ENCODE measurements around the gene APOBEC3F.
"Not testable (repeated sequence)": the region's sequence is repeated elsewhere in the genome, so short reads cannot be mapped to it uniquely, and the experiment has no call there.

APOBEC3F gene

DNA sequence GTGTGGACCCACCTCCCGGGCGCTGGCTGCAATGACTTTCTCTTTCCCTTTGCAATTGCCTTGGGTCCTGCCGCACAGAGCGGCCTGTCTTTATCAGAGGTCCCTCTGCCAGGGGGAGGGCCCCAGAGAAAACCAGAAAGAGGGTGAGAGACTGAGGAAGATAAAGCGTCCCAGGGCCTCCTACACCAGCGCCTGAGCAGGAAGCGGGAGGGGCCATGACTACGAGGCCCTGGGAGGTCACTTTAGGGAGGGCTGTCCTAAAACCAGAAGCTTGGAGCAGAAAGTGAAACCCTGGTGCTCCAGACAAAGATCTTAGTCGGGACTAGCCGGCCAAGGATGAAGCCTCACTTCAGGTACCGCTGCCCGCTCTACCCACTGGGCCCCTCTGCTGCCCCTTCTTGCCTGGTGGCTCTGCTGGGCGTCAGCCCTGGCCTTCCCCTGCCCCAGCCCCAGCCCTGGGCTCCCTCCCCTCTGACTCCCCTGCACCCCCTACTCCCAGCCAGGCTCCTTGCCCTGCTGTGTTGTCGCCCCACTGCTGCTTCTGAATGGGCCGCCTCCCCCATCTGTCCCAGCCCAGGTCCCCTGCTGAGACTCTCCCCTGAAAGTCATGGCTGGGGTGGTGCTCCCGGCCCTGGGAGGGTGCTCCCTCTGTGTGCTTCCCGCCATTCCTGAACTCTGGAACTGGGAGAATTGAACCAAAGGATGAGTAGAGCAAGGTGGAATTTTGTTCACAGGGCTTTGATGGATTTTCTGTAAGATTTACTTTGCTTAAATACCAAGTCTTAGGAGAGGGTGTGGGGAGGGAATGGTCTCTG, 36.6 kb downstream of the APOBEC3F start, which contains the start of gene APOBEC3G:
Gene APOBEC3G, plus strand, starts transcription at position 250 of the 815 bp plus-strand sequence. Its CDS starts 87 bp downstream, at position 337.
- peak; percentile 62 for TF ChIP-seq POLR2A (IDR thresholded peaks at IDR 0.05; ENCODE audit: low read length)
- peak; percentile 92 to 94 for DNase-seq

DNA sequence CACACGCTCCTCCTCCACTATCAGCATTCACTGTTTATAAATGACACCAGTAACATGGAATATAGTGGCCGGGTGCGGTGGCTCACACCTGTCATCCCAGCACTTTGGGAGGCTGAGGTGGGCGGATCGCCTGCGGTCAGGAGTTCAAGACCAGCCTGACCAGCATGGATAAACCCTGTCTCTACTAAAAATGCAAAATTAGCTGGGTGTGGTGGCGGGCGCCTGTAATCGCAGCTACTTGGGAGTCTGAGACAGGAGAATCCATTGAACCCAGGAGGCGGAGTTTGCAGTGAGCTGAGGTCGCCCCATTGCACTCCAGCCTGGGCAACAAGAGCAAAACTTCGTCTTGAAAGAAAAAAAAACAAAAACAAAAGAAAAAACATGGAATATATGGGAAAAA, 37.2 kb downstream of the APOBEC3F start:
- DNase-seq, result not testable (repeated sequence)

DNA sequence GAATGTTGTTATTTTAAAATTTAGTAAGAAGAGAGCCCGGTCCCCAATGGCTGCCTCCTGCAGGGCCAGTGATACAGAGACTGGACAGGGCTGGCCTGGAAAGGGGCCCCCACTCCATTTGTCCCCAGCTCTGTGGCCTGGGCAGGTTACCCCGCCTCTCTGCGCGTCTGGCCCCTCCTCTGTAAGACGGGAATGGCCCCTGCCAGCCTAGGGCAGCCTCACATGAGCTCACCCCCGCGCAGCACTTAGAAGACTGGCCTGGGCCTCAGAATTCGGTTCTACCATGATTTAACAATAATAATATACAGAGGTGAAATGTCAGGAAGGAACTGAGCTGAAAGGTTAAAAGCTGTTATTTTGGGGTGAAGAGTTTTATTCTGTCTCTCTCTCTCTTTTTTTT, 37.7 kb downstream of the APOBEC3F start:
- DNase-seq, result no peak

DNA sequence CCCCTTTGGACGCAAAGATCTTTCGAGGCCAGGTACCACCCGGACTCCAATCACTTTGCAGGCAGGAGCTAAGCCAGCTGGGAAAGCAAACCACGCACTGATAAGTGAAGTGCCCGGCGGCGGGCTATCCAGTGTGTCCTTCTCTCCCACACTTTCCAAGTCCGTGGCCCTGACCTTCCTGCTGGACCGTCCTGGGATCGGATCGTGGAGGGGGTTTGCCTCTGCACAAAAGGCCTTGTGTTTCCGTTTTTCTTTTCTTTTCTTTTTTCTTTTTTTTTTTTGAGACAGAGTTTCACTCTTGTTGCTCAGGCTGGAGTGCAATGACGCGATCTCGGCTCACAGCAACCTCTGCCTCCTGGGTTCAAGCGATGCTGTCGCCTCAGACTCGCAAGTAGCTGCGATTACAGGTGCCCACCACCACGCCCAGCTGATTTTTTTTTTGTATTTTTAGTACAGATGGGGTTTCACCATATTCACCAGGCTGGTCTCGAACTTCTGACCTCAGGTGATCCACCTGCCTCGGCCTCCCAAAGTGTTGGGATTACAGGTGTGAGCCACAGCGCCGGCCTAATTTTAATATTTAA, 38.5 kb downstream of the APOBEC3F start:
- DNase-seq, result not testable (repeated sequence)

More for the DNA sequence above, 37.7 kb downstream of the APOBEC3F start:
- TF ChIP-seq GATA1 (IDR thresholded peaks at IDR 0.05; ENCODE audit: low read depth, low read length), result no peak
- no peak for TF ChIP-seq POLR2A (IDR thresholded peaks at IDR 0.05; ENCODE audit: low read length)

DNA sequence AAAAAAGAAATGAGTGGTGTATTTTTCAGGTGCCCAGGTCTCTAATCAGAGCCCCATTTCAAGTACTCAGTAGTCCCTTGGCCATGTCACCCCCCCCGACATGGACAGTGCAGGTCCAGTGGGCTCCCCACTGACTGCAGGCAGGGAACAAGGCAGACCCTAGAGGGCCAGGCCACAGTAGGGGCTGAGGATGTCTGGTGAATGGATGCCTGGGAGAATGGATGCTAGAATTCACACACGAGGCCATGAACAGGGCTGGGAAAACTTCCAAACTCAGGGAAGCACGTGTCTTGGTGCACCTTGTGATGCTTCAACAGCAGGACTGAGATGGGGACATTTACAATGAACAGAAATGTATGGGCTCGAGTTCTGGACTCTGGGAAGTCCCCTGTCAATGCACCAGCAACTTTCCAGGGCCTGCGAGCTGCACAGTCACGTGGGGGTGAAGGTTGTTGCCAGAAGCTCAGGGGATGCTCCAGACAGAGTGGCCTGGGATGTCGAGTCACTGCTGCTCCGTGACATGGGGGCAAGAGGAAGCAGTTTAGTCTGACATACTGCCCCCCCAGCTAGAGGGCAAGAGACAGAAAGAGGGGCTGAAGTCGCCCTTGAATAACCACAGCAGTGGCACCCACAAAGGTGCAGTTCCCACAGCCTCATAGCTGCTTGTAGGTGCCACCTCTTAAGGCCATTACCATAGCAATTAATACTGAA, 39.5 kb downstream of the APOBEC3F start:
- no peak for TF ChIP-seq GATA1 (IDR thresholded peaks at IDR 0.05; ENCODE audit: low read depth, low read length)
- no peak for TF ChIP-seq POLR2A (IDR thresholded peaks at IDR 0.05; ENCODE audit: low read length)
- DNase-seq, result no peak

DNA sequence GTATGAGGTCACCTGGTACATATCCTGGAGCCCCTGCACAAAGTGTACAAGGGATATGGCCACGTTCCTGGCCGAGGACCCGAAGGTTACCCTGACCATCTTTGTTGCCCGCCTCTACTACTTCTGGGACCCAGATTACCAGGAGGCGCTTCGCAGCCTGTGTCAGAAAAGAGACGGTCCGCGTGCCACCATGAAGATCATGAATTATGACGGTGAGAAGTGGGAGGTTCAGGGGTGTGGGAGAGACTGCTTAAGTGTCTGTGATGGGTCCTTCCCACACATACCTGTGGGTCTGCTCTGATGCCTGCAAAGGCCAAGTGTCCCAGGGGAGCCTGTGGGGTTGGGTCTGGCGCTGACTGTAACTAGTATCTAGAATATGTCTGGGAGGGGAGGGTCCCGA, 40.4 kb downstream of the APOBEC3F start:
- no peak for DNase-seq
- TF ChIP-seq GATA1 (IDR thresholded peaks at IDR 0.05; ENCODE audit: low read depth, low read length) (no peak), POLR2A (IDR thresholded peaks at IDR 0.05; ENCODE audit: low read length) (no peak)

DNA sequence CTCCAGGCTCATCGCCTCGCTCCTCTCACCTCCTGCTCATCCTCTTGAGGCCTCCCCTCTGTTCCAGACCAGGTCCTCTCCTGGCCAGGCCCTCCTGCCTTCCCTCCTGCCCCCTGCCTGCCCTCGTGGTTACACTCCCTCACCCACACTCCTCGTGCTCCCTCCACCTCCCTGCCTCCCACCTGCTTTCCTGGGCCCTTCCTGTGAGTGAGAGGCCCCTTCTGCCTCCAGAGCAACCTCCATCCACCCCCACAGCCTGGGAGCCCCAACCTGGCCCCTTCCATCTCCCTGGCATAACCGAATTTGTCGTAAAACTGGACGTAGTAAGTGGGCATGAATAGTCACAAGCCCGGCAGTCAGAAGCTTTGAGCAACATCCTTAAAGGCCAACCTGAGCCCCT, 40.9 kb downstream of the APOBEC3F start:
- no peak for DNase-seq
- TF ChIP-seq GATA1 (IDR thresholded peaks at IDR 0.05; ENCODE audit: low read depth, low read length) (no peak), POLR2A (IDR thresholded peaks at IDR 0.05; ENCODE audit: low read length) (no peak)

DNA sequence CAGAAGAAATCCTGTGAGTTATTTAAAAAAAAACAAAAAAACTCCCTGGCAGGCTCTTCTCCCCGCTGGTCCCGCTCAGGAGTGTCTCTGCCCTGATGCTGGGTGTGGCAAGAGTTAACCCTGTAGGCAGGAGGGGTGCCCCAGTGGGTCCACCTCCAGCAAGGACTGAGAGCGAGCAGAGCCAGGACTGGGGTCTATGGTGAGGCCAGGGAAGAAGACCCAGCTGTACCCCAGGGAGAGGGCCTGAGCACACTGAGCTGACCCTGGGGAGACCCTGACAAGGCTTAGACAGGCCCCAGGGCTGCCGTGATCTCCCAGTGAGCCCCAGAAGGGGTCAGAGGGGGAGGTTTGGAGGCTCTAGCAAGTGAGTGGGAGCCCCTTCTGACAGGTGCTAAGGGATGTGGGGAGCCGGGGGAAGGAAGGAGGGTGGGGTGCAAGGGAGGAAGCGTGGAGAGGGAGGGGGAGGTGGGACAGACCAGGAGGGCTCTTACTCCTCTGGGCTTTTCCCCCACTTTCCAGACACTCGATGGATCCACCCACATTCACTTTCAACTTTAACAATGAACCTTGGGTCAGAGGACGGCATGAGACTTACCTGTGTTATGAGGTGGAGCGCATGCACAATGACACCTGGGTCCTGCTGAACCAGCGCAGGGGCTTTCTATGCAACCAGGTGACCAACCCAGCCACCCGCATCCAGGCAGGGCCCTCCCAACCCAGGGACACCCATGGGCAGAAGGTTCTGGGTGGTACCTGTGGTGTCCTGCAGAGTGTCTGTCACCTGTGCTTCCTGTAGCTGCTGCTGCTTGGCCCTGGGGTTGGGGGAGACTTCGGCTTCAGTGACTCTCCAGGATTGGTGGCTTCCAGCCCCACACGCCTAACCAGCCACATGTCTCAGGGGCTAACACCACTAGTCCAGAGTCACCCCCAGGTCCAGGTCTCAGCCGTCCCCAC, 42.8 kb downstream of the APOBEC3F start:
- DNase-seq, result no peak
- TF ChIP-seq POLR2A (IDR thresholded peaks at IDR 0.05; ENCODE audit: low read length), result no peak

DNA sequence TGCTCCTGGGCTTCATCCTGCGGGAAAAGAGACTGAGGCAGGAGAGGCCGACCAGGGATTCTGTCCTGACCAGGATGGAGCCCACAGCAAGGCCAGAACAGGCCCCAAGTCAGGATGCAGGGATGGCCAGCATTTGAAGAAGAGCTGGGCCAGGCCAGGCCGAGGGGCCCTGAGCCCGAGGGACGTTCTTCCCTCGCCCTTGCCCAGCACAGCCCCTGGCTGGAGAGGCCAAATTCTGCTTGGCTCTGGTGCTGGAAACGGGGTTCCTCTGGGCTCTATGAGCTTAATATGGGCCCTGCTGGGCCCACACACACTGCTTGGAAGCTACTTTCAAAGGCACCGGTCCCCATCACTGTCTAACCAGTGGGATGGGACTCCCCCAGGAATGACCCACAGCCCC, 44.0 kb downstream of the APOBEC3F start:
- TF ChIP-seq POLR2A (IDR thresholded peaks at IDR 0.05; ENCODE audit: low read length) (no peak), GATA1 (IDR thresholded peaks at IDR 0.05; ENCODE audit: low read depth, low read length) (no peak)
- DNase-seq, result no peak

DNA sequence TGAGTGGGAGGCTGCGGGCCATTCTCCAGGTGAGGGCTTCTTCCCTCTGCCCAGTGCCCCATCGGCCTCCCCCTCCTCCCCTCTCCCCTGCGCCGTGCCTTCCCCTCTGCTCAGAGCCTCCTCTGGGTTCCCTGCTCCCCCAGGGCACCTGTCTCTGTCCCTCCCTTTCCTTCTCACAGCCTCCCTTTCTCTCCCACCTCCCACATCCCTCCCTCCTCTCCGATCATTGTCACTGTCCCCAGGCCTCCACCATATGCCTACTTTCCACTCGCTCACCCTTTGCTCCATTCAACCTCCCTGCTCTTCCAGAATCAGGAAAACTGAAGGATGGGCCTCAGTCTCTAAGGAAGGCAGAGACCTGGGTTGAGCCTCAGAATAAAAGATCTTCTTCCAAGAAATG, 46.4 kb downstream of the APOBEC3F start:
- no peak for DNase-seq
- TF ChIP-seq GATA1 (IDR thresholded peaks at IDR 0.05; ENCODE audit: low read depth, low read length), result no peak
- no peak for TF ChIP-seq POLR2A (IDR thresholded peaks at IDR 0.05; ENCODE audit: low read length)

DNA sequence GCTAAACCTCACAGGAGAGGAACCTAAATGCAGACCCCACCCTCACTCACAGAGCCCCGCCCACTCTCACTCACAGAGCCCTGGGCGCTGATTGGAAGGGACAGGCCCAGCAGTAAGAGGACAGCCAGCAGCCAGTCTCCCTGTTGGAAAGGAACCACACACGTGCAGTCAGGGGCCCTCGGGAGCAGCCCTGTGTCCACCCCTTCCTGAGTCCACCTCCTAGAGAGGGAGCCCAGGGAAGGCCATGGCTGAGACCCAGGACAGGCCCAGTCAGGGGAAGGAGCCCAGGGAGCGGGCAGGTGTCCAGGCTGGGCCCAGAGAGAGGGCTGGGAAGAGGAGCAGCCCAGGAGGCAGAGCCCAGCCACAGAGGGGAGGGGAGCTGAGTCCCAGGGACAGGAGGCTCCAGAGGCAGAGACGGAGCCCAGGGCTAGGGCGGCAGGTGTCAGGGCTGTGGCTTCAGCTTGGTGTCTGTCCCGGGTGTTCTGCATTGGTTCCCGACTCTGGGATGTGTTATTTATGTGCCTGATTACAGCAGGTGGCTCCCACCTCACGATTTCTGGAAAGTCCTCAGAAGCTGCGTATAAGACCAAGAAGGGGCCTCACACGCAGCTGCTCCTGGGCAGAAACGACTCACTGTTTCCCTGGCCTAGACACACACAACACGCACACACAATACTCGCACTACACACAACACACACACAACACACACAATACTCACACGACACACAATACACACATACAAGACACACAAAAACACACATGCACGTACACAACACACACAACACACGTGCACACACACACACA, 47.4 kb downstream of the APOBEC3F start:
- TF ChIP-seq POLR2A (IDR thresholded peaks at IDR 0.05; ENCODE audit: low read length) (no peak), GATA1 (IDR thresholded peaks at IDR 0.05; ENCODE audit: low read depth, low read length) (no peak)
- no peak for DNase-seq

DNA sequence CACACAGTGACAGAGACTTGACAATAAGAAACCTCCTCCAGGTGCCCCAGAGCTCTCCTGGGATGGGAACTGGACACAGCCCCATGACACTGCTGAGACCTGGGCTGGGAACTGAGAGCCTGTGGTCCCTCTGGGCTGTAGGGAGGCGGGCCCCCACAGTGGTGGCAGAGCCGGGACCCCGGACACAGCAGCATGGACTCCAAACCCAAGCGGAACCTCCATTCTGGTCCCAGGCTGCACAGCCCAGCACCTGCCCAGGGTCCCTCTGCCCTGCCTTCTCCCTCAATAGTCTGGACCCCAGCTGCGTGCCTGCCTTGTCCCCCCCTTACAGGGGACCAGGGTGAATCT, 48.0 kb downstream of the APOBEC3F start:
- no peak for DNase-seq
- no peak for TF ChIP-seq GATA1 (IDR thresholded peaks at IDR 0.05; ENCODE audit: low read depth, low read length)
- no peak for TF ChIP-seq POLR2A (IDR thresholded peaks at IDR 0.05; ENCODE audit: low read length)

DNA sequence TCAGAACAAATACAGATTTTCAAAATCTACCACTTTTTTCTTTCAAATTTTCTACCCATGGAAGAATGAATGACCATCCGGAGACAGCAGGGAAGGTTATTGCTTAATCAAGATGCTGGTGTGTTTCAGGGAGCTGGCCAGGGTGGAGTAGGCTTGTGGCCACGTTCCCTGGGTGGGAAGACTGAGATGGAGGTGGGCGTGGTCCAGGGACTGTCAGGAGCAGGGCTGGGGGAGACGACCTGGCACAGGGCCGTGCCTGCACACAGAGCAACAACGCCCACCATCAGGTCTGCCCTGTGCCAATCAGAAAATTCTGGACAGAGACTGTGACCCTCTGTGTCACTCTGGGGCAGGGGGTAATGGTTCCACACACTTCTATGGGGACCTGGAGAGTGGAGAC, 49.3 kb downstream of the APOBEC3F start:
- no peak for DNase-seq
- TF ChIP-seq GATA1 (IDR thresholded peaks at IDR 0.05; ENCODE audit: low read depth, low read length) (no peak), POLR2A (IDR thresholded peaks at IDR 0.05; ENCODE audit: low read length) (no peak)

Measured in erythroblast (primary cell).